Dermis blood vessel endothelial cell (primary cell): ENCODE measurements around the gene GCK. TPM values are rescaled to one million over a fixed set of nuclear protein-coding genes. Genes with fewer than 3 reads are reported as not detected.
"Not testable (repeated sequence)": the region's sequence is repeated elsewhere in the genome, so short reads cannot be mapped to it uniquely, and the experiment has no call there.

Experiments
- DNase-seq: peaks from one replicate; pipeline ENCODE4 v3.0.0; 2010
- total RNA-seq: library from RNA; depleted of rRNA; stranded (reverse); fragments of >200 nt; gene quantifications from 2 replicates; pipeline ENCODE4 v1.2.3, GENCODE V29; 2014

The GCK gene
- total RNA-seq, 1 donor from 2014 or later, result not detected

- DNase-seq, result peak; percentile 95
Observed at GRCh38 chr7:44200699-44201461, 11.6 kb upstream of the GCK start, which contains the start of gene YKT6. Gene YKT6 (plus strand): TSS chr7:44200978. CDS start chr7:44201136, 158 bp downstream.

DNA sequence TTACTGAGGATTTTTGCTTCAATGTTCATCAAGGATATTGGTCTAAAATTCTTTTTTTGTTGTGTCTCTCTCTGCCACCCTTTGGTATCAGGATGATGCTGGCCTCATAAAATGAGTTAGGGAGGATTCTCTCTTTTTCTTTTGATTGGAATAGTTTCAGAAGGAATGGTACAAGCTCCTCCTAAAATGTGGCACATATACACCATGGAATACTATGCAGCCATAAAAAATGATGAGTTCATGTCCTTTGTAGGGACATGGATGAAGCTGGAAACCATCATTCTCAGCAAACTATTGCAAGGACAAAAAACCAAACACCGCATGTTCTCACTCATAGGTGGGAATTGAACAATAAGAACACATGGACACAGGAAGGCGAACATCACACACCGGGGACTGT lies 10.9 kb upstream of the GCK start:
- DNase-seq, result not testable (repeated sequence)

GRCh38 chr7:44197474-44197873 lies 8.2 kb upstream of the GCK start:
- no peak for DNase-seq

GRCh38 chr7:44196450-44196872 lies 7.2 kb upstream of the GCK start:
- DNase-seq, result peak; percentile 69

GRCh38 chr7:44195889-44196288 lies 6.7 kb upstream of the GCK start:
- no peak for DNase-seq

DNA sequence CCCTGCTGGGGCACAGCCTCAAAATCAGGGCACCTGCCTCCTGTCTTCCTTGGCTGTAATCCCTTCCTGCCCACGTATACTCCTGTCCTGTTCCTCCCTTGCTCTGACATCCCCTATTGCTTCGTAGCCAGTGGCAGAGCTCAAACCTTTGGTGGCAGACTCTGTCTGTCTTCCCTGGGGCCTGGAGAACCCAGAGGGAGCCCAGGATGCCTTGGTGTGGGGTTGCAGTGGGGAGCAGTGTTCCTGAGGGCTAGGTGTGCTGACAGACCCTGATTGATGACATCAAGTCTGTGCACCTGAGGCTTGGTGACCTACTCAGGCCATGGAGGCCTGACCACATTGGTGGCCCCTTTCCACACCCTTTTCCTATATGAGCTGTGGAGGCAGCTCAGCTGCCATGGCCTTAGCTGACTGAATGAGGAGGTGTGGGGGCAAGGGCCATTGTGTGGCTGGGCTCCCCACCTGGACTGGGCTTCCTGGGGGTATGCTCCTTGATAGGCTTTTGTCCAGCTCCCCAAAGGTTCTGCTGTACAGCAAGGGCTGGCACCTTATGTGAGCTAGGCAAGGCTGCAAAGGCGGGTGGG lies 5.4 kb upstream of the GCK start:
- DNase-seq, result no peak

DNA sequence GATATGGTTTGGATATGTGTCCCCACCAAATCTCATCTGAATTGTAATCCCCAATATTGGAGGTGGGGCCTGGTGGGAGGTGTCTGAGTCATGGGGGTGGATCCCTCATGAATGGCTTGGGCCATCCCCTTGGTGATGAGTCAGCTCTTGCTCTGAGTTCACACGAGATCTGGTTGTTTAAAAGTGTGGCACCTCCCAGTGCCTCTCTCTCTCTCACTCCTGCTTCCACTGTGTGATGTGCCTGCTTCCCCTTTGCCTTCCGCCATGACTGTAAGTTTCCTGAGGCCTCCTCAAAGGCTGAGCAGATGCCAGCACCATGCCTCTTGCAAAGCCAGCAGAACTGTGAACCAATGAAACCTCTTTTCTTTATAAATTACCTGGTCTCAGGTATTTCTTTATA lies 4.8 kb upstream of the GCK start:
- no peak for DNase-seq

- DNase-seq, result no peak
Observed at GRCh38 chr7:44193011-44193802, 4.0 kb upstream of the GCK start.

- no peak for DNase-seq
Observed at GRCh38 chr7:44191171-44191570, 1.9 kb upstream of the GCK start.

DNA sequence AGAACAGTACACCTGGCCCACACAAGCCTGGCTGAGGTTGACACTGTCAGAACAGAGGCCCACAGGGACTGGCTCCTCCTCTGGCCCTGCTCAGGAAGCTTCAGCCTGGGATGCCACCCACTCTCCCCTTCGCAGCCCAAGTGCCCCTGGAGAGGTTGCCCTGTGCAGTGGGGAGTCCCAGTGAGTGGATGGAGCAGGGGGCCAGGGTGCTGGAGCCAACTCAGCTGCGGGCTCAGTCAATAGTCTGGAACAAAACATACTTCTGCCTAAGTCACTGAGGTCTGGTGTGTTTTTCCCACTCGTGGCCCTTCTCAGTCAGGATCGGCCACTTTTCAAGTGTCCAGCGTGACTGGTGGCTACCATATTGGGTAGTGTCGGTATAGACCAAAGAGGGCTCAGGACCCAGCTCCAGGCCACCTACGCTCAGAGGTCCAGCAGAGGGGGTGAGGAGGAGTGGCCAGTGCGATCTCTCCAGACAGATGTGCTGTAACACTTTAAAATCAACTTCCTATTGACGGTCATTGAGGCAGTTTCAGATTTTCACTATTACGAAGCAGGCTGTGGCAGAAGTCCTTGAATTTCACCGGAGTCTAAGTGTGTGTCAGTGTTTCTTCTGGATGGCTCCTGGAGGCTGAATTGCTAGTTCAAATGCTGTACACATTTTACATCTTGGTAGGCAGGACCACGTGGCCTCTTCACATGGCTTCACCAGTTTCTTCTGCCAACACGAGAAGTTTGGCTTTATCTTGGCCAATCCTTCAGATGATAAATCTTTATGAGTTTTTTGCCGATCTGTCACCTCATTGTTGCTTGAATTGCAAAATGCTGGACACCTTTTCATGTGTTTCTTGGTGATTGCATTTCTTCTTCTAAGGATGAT lies 994 bp upstream of the GCK start:
- DNase-seq, result no peak

- DNase-seq, result no peak
Observed at GRCh38 chr7:44188480-44189225, 586 bp downstream of the GCK start.

DNA sequence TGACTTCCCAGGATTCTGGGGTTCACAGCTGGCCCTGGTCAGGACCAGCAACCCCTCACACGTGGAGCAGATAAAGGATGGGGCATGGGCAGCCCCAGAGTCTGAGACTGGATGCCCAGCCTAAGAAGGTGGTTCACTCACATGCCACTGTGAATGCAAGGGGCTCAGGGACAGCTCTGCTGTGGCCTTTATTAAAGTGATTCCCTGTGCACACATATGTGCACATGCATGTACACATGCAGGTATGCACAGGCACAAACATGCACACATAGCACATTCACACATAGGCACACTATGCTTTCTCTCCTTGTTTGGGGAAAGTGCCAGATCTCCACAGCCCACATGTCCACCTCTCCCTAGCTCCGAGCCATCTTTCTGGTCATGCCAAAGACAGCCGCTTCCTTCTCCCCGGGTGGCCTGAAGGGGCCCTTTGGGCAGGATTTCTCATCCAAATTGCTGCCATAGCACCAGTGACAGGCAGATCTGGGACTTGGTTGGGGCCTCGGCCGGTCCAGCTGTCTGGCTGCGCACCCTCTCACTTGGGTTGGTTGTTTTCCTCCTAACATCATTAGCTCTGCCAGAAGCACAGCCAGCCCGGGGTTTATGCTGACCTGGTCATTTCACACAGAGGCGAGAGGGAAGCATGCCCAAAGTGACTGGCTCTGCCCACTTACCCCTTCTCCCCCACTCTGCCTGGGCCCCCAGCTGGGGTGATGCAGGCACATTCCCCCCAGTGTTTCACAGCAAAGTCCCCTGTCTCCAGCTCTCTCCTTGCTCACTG lies 1.4 kb downstream of the GCK start:
- no peak for DNase-seq

DNA sequence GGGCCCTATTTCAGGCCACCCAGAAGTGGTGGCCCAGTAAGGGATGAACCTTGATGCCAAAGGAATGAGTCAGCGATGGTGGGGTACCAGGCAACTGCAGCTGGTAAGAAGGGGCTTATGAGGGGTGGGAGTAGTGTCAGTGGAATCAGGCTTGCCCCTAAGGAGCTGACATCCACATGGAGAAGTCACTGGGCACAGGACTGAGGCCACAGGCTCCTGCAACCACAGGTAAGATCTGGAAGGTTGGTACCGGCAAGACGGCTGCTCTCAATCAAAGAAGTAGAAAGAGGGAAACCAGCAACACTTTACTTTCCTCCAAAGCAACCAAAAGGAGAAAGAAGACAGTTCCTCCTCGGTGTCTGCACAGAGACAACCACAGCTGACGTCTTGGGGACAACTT lies 2.5 kb downstream of the GCK start:
- no peak for DNase-seq

DNA sequence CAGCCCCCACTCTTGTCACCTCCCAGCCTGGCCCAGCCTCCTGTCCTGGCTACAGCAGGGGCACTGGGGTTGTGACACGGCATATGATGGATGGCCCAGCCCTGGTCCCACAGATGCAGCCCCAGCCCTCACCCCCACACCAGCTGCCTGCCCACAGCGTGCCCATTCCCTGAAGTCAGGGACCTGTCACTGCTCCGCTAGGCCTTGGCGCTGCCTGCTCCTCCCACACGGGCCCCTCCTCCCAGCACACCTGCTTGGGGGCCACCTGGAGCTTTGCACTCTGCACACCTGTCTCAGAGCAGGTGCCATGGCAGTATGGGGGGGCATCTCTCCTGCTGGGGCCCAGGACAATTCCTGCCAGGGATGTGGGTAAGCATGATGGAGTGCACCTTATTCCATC lies 3.5 kb downstream of the GCK start:
- DNase-seq, result no peak

DNA sequence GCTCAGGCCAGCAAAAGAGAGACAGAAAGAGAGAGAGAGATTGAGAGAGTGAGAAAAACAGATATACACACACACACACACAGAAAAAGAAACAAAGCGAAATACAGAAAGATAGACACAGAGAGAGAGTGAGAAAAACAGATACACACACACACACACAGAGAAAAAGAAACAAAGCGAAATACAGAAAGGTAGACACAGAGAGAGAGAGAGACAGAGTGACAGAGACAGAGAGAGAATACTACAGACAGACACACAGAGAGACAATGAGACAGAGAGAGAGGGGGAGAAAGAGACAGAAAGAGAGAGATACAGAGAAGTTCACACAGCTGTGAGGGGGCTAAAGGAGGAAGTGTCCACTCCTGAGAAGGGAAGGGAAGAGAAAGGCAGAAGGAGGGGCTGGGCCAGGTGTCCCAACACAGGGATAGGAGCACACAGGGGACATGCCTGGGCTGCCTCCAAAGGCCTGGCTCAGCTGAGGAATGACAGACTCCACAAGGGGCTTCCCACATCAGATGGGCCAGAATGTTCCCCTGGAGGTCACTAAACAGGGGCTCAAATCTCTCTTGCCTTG lies 4.3 kb downstream of the GCK start:
- DNase-seq, result no peak

DNA sequence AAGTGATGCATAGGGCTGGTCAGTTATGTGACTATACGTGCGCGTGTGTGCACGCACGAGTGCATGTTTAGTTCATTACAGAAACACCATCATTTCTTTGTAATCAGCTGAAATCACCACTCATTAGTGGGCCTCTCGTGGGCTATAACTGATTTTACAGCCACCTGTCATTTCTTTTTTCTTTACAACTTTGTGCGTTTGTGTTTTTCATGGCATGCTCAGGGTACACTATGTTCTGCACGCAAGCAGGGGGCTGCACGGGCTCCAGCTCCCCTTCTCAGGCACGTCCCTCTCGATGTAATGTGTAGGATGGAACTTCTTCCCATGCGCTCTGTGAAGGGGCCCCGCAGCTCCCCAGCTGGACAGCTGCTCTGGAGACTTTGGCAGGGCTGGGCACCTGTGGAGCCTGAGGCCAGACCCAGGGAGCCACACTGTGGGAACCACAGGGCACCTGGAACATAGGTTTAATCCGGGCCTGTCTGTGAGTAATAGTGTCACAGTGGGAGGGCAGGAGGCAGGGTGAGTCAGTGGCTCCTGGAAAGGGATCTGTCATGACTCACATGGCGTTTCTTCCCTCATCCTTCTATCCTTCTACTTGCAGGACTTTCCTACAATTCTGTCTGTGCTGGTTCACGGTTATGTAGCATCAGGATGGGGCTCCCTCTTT lies 4.9 kb downstream of the GCK start:
- DNase-seq, result peak; percentile 37

DNA sequence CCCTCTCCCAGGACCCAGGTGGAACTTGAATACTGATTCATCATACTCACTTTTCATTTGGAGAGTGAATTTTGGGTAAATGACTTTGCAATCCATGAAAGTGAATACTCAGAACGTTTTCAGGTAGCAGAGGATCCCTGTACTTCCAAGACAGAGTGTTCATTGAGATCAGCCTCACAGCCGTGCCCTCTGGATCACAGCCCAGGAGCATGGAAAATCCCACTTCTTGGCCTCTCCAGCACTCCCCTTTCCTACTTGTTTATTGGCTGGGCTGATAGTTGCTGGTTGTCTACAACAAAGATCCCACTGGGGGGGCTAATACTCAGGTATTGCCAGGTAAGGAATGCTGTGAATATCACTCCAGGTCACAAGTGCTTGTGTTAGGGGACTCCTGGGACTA lies 5.9 kb downstream of the GCK start:
- no peak for DNase-seq

DNA sequence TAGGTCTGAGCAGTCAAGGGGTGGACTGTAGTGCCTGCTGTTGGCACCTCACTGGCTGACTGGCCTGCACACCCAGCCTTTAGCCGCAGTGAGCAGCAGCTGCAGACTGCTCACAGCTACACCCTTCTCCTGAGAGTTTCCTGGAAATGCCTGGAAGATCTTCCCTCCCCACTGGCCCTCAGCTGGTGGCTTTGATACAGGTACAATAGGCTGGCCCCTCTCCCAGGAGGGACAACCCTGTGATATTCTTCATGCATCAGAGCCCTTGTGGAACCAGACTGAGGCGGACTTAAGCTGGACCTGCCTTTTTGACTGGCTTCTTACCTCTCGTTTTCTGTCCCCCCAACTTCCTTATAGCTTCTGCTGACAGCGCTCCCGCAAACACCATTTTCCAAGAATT lies 6.4 kb downstream of the GCK start:
- DNase-seq, result no peak

GRCh38 chr7:44180631-44181030 lies 8.6 kb downstream of the GCK start:
- no peak for DNase-seq

DNA sequence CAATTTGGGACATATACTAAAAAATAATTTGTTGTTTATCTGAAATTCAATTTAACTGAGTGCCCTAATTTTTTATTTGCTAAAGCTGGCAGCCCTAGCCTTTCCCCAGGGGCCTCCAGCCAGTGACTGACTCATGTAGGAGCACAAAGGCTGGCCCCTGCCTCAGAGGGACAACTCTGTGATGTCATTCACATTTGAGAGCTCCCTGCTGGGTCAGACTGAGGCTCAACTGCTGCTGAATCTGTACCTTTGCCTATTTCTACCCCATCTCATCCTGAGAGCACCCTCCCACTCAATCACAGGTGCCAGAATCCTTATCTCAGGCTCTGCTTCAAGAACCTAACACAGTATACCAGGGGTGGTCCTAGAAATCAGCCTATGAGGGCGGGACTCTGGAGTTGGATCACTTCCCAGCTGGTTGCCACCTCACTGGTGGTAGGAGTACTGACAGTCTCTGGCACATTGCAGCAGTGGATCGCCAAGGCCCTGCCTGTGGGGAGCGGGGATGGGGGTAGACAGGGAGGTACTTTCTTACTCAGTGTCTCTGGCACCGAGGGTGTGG lies 11.6 kb downstream of the GCK start:
- DNase-seq, result no peak
